GM19238 (cell line): Measurements from ENCODE around the gene ANKRD33B.
"Not testable (repeated sequence)": the region's sequence is repeated elsewhere in the genome, so short reads cannot be mapped to it uniquely, and the experiment has no call there.

Source experiments
- DNase-seq: peaks from one replicate; pipeline ENCODE4 v3.0.0; 2011; ENCODE audit warnings: low spot score; ENCODE audit not compliant: insufficient read length

ANKRD33B gene

DNA sequence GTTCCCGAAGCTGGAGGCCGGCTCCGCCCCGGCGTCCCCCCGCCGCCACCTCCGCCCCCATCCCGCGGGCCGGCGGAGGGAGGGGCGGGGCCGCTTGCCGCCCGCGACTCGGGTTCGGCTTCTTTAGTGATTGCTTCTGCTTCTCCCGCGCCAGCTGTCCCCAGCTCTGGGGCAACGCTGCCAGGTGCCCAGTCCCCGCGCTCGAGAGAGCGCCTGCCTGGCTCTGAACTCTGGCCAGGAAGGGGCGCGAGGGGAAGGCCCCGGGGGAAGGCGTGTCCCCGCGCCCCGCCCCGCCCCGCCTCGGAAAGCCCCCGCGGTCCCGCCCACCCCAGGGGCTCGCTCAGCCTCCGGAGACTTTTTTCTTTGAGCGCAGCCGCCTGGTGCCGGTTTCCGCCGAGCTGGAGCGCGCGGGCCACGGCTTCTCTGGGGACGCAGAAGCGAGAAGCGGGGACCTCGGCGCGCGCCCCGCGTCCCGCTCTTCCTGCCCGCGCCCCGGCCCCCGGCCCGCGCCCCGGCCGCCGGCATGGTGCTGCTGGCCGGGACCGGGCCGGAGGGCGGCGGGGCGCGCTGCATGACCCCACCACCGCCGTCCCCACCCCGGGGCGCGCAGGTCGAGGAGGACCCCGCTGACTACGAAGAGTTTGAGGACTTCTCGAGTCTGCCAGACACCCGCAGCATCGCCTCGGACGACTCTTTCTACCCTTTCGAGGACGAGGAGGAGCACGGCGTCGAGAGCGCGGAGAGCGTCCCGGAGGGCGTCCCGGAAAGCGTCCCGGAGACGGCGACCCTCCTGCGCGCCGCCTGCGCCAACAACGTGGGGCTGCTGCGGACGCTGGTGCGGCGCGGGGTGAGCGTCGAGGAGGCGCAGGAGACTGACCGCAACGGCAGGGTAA lies at the start of gene ANKRD33B:
ANKRD33B (plus strand) TSS at position 126 of the 893 bp plus-strand sequence; CDS start at position 524, 398 bp downstream.
- DNase-seq = peak; percentile 87

DNA sequence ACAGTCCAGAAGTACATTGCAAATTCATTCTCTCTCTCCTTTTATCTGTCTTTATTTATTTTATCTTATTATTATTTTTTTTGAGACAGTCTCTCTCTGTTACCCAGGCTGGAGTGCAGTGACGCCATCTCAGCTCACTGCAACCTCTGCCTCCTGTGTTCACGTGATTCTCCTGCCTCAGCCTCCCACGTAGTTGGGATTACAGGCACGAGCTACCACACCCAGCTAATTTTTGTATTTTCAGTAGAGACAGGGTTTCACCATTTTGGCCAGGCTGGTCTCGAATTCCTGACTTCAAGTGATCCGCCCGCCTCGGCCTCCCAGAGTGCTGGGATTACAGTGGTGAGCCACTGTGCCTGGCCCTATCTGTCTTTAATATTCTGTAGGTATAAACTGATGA lies 49.3 kb upstream of the ANKRD33B start:
- DNase-seq = not testable (repeated sequence)

DNA sequence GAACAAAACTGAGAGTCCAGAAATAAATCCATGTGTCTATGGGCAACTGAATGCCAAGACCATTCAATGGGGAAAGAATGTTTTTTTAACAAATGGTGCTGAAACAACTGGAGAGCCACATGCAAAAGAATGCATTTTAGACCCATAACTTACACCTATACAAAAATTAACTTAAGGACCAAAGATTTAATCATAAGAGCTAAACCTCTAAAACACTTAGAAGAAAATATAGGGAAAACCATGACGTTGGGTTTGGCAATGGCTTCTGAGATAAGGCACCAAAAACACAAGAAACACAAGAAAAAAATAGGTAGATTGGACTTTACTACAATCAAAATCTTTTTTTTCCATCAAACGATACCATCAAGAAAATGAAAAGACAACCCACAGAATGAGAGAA lies 48.4 kb upstream of the ANKRD33B start:
- DNase-seq = no peak

DNA sequence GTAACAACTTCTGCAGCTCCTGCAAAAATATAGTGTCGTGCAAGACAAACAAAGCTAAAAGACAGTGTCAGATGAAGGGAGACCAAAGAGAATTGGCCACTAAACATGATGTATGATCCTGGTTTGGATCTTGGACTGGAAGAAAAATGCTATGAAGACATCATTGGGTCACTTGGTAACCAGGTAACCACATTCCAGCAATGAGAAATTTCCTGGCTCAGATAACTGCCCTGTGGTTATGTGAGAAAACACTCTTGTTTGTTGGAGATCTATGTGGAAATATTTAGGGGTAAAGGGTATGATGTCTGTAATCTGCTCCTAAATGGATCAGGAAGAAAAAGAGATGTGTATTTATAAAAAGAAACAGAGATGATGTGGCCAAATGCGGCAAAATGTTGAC lies 45.5 kb upstream of the ANKRD33B start:
- DNase-seq = no peak

DNA sequence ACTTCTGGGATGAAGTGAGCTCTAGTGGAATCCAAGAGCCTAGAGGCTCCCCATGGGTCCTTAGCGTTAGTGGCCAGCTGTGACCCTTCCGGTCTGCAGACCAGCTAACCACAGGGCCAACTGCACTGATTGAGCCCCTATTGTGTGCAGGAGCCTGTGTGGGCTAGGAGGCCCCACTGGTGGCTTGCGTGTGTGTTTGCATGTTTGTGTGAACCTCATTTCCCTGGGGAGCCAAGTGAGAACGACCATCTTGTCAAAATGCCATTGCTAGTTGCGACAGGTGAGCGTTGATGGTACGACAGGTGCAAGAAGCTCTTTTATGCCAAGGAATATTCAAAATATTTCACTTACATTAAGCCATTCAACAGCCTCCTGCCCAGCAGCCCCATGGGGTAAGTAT lies 44.1 kb upstream of the ANKRD33B start:
- no peak for DNase-seq

DNA sequence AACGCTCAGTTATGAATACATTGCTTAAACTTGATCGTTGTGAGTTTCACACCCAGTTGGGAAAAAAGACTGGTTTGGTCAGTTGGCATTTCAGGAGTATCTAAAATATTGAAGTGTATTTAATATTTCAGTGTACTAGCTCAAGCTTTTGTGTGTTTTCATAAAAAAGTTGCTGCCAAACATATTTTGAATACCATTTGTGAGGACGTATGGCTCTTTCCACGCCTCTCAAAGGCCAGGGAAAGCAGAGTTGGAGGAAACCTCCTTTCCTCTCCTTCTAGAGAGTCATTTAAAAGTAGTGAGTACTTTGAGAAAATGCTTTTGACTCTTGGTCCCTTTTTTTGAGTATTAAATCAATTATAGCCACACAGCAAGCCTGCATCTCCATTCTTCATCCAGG lies 43.2 kb upstream of the ANKRD33B start:
- no peak for DNase-seq

DNA sequence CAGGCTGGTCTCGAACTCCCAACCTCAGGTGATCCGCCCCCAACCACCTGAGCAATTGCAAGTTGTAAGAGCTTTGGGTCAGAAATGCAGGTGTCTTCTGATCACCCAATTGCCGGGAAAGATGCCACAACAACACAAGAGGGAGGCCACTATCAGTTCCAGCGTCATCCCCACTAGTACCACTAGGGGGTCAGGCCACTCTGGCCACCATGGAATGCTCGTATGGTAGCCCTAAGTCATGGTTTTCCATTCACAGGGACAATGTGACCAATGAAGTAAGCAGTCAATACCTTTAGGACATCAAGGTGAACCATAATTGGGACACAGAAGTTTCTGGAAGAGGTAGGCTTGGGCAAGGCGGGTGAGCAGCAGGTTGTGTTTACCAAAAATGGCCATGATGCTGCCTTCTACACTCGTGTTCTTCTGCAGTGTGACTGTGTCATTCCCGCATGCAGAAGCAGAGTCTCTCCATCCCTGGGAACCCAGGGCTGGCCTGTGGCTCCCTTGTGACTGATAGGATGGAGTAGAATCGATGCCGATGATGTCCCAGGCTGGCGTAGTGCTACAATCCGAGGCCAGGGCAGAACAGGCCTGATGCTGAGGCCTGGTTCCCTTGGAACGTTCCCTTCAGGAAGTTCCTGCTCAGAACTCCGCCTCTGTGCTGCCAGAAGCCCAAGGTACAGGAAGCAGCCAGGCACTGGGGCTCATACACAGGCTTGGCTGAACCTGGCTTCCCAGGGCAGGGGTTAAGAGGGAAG lies 42.2 kb upstream of the ANKRD33B start:
- DNase-seq = no peak

DNA sequence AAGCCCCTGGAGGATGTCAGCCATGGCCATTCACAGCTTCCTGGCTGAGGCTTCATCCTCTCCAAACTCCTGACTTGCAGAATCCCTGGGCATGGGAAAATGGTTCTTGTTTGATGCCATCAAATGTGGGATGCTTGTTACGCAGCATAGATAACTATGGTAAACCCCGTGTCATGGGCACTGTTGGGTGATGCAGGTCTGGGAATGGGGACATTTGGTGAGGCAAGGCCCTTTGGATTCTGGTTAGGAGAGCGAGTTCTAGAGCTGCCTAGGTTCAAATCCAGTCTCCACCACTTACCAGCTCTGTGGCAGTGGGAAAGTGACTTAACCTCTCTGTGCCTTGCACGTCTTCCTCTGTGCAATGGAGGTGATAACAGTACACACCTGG lies 41.7 kb upstream of the ANKRD33B start:
- no peak for DNase-seq

DNA sequence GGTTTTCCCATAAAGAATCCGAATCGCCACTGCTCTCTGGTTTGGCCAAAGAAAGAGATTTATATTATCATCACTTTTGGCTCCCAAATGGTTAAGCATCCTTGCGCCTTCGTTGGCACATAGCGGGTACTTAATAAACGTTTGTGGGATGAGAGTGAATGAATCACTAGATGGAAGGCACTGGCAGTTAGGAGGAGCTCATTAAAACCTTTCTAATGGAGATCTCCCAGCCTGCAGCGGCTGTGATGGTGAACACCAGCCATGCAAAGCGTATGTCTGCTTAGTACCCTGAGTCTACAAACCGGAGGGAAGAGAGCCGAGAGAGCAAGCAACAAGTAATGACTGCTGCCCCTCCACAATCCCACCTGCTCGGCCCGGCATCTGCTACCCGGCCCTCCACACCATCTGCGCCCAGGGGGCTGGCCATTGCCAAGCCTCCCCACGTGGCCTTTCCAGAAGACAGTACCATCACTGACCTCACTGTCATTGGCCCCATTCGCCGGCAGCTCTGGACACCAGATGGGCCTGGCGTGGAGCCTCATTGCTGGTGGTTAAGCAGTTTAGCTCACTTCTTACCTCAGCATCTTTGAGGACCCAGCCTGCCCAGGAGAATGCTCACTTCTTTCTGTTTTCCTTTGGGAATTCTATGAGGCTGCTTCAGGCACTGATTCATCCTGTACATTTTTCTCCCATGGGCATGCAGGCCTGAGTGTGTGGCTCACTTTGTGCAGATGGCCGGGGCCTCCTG lies 39.3 kb upstream of the ANKRD33B start:
- no peak for DNase-seq

DNA sequence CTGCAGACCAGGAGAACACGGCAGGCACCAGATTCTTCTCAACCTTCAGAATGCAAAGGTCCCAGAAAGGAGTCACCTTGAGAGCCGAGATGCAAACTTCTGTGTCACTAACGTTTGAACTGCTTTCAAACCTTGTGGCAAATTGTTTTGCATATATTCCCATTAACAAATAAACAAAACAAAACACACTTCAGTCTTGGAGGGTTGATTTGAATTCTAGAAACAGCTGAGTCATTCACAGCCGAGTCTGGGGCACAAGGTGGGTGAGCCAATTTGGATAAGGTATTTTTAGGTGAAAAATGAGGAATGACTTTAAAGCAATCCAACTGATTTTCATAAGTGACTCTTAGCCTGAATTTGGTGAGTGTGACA lies 38.8 kb upstream of the ANKRD33B start:
- DNase-seq = no peak

DNA sequence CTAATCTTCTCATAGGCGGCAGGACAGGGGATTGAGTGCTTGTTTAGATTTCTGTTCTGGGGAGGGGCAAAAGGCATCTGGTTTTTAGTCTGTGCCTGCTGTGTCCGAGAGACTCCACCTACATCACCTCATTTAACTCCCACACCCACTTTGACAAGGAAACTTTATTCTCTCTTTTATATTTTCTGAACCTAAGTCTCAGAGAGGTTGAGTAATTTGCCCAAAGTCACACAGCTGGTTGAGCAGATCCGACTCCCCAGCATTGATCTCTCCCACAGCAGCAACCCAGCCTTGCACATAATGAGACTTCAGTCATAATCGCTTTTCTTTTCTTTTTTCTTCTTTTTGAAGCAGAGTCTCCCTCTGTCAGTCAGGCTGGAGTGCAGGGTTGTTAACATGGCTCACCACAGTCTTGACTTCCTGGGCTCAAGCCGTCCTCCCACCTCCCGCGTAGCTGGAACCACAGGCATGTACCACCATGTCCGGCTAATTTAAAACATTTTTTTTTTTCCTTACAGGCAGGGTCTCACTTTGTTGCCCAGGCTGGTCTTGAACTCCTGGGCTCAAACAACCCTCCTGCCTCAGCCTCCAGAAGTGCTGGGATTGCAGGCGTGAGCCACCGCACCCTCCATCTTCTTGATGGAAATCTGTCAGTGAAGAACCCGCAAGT lies 36.5 kb upstream of the ANKRD33B start:
- no peak for DNase-seq

DNA sequence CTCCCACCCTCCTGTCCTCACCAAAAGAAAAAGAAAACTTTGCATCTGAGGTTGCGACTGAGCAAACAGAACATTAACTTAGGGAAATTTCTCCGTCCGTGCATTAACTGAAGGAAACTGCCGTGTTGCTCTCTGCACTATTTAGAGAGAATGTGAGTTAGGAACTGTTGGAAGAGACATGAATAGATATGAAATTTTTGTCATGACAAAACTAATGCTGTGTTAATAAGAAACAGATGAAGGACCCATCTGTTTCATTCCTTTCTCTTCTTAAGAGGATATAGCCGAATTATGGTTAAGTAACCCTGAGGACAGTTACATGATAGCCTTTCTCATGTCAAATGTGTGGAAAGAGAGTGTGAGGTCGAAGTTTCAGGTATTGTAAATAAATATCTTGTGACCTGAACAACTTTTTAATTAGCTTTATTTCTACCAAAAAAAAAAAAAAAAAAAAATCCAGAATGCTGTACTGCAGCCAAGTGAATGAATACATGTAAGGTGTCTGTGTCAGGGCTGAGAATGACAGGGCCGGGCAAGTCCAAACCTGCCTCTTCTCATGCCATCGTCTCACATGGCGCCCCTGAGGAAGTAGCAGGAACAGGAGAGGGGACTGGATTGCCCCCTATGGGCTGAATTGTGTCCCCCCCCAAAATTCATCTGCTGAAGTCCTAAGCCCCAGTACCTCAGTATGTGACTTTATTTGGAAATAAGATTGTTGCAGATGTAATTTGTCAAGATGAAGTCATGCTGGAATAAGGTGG lies 35.6 kb upstream of the ANKRD33B start:
- DNase-seq = no peak

DNA sequence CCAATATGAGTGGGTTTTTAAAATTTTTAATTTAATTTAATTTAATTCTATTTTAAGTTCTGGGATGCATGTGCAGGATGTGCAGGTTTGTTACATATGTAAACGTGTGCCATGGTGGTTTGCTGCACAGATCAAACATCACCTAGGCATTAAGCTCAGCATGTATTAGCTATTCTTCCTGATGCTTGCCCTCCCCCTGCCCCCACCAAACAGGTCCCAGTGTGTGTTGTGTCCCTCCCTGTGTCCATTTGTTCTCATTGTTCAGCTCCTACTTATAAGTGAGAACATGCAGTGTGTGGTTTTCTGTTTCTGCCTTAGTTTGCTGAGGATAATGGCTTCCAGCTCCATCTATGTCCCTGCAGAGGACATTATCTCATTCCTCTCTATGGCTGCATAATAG lies 35.0 kb upstream of the ANKRD33B start:
- no peak for DNase-seq

DNA sequence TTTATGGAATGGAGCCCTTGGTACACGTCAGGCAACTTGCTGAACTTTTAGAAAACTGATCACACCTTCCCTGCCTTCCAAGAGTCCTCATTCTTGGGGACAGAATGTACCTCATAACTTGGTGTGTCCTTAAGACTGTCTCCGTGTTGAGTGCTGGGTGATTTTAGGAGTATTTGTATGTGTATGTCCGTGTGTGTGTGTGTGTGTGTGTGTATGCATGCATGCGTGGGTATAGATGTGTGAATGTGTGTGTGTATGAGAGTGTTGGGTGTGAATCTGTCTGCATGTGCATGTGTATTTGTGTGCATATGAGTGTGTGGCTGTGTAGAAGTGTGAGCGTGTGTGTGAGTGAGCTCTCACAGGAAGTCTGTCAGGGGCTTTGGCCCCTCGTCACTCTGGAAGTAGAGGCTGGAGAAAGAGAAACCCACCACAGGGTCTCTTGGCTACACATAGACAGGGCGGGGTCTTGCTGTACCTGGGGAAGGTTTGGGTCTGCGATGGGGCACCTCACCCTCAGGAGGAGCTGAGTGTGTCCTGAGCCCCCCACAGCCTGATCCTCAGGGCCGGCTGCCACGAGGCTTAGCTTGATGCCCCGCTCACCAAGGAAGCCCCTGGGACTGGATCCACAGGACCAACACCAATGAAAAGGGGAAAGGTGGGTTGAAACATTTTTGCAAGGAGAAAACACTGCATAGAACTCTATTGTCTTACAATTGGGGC lies 33.1 kb upstream of the ANKRD33B start:
- no peak for DNase-seq

DNA sequence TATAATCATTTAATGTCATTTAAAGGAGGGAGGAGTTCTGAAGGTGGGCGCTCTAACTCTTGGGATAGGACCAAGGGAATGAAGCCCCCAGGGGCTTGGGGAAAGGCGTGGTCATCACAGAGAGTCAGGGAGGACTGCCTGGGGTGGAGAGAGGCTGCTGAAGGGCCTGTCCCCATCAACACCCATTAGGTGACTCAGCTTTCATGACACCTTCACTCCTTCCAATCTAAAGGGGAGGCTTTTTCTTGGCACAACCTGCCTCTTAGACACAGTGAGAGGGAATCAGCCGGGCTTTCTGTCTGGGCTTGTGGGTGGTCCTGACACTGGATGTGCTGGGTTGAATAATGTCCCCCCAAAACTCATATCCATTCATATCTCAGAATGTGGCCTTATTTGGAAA lies 31.4 kb upstream of the ANKRD33B start:
- DNase-seq = no peak

DNA sequence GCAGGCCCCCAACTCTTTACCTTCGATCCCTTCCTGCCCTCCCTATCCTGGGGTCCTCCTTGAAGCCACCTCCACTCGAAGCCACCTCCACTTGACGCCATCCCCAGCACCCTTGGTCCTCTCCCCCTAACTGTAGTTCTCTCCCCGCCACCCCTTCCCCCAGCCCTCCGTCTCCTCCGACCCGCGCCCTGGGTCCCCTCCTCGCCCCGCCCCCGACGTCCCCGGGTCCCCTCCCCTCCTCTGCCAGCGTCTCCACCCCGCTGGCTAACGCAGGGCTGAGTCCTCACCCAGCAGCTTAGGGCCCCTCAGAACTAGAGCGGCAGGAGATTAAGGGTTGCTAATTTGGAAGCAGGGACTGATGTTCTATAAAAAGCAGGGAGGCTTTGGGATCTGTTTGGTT lies 30.6 kb upstream of the ANKRD33B start:
- no peak for DNase-seq

DNA sequence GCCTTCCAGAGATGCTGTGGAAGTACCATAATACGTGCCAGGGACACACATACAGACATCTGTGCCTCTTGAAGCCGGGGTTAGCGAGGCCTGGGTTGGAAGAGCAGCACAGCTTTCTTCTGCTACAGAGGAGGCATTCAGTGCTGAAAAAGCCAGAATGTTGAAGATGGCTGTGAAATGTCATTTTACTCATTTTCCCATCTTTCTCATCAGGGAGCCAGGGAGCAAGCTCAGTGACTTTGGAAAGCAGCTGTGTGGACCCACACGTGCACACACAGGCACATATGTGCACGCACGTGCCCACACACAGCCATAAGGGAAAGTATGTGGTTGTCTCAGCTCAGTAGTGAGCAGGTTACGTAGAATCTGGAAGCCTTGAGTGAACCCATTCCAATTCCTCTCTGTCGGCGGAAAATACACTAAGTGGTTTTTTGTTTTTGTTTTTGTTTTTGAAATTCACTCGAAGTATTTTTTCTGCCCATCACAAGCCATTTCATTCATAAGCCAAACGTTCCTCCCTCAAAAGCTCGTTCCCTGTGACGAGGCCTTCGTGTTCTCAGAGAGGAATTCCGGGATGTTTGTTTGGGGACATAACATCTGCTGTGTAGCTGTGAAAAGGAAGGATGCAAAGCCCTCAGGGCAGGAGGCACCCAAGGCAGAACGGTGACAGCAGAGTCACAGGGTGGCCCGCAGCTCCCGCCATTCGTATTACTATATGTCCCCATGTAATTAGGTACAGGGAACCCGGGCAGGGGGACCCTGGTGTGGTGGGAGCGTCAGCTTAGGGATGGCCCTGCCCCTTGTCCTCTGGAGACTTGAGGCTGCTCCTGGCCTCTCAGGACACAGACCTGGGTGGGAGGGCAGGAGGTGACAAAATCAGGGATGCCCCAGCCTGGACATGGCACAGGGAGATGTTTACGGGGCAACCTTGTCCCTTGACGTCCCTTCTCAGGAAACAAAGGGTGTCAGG lies 29.0 kb upstream of the ANKRD33B start:
- DNase-seq = no peak

DNA sequence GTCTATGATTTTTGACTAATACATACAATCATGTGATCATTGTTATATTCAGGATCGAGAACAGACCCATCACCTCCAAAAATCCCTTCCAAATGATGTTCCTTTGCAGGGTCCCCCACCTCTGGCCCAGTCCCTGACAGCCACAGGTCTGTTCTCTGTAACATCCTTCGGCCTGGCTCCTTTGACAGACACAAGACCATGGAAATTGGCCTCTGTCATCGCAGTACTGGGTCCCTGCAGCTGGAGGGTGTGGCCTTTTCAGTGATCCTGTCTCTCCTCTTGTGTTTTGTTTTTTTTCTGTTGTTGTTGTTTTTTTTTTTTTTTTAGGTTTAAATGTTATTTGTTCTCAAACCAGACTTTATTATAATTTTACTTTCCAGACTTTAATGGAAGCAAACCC lies 27.4 kb upstream of the ANKRD33B start:
- no peak for DNase-seq
